ENCODE results near the gene USP17L12. TPM values are rescaled to one million over a fixed set of nuclear protein-coding genes. Genes with fewer than 3 reads are reported as not detected.
"Not testable (repeated sequence)": the region's sequence is repeated elsewhere in the genome, so short reads cannot be mapped to it uniquely, and the experiment has no call there.

USP17L12 gene
- total RNA-seq: not detected
- long read RNA-seq, donor 1: 0 reads
- long read RNA-seq, donor 2: 0 reads

GRCh38 chr4:9219852-9220251 is at the start of gene USP17L12:
Gene USP17L12 (plus strand): TSS chr4:9220152. CDS start chr4:9220152, 0 bp downstream.
- DNase-seq (ENCODE audit: low spot score); intact Hi-C loops (cut with DNase I): not testable (repeated sequence)

- intact Hi-C loops (cut with DNase I); DNase-seq (ENCODE audit: low spot score): not testable (repeated sequence)
Observed at GRCh38 chr4:9210357-9210756, 9.6 kb upstream of the USP17L12 start, which contains the start of gene USP17L10. Gene USP17L10 (plus strand): TSS chr4:9210657. CDS start chr4:9210657, 0 bp downstream.

- peak; percentile 64 for DNase-seq (ENCODE audit: low spot score)
- intact Hi-C loops (cut with DNase I): not testable (repeated sequence)
Observed at GRCh38 chr4:9214701-9215100, 5.3 kb upstream of the USP17L12 start.

- intact Hi-C loops (cut with DNase I); DNase-seq (ENCODE audit: low spot score): not testable (repeated sequence)
Observed at GRCh38 chr4:9215105-9215504, 4.8 kb upstream of the USP17L12 start, which contains the start of gene USP17L11. Gene USP17L11 (plus strand): TSS chr4:9215405. CDS start chr4:9215405, 0 bp downstream.

- DNase-seq (ENCODE audit: low spot score); intact Hi-C loops (cut with DNase I): not testable (repeated sequence)
Observed at GRCh38 chr4:9224596-9224995, 4.6 kb downstream of the USP17L12 start, which contains the start of gene USP17L13. Gene USP17L13 (plus strand): TSS chr4:9224896. CDS start chr4:9224896, 0 bp downstream.

GRCh38 chr4:9230249-9230648 is 10.3 kb downstream of the USP17L12 start:
- DNase-seq (ENCODE audit: low spot score): not testable (repeated sequence)

GRCh38 chr4:9234085-9234484 is 14.1 kb downstream of the USP17L12 start, which contains the start of gene USP17L15:
Gene USP17L15 (plus strand): TSS chr4:9234385. CDS start chr4:9234385, 0 bp downstream.
- intact Hi-C loops (cut with DNase I); DNase-seq (ENCODE audit: low spot score): not testable (repeated sequence)

More at GRCh38 chr4:9230249-9230648, 10.3 kb downstream of the USP17L12 start:
- intact Hi-C loops (cut with DNase I): not testable (repeated sequence)

GRCh38 chr4:9238461-9238860 is 18.5 kb downstream of the USP17L12 start:
- intact Hi-C loops (cut with DNase I); DNase-seq (ENCODE audit: low spot score): not testable (repeated sequence)

- DNase-seq (ENCODE audit: low spot score); intact Hi-C loops (cut with DNase I): not testable (repeated sequence)
Observed at GRCh38 chr4:9243579-9243978, 23.6 kb downstream of the USP17L12 start, which contains the start of gene USP17L17. Gene USP17L17 (plus strand): TSS chr4:9243879. CDS start chr4:9243879, 0 bp downstream.

GRCh38 chr4:9247953-9248680 is 28.2 kb downstream of the USP17L12 start, which contains the start of gene USP17L18:
Gene USP17L18 (plus strand): TSS chr4:9248630. CDS start chr4:9248630, 0 bp downstream.
- DNase-seq (ENCODE audit: low spot score): peak; percentile 77
- intact Hi-C loops (cut with DNase I): not testable (repeated sequence)

- DNase-seq (ENCODE audit: low spot score); intact Hi-C loops (cut with DNase I): not testable (repeated sequence)
Observed at GRCh38 chr4:9253078-9253477, 33.1 kb downstream of the USP17L12 start, which contains the start of gene USP17L19. Gene USP17L19 (plus strand): TSS chr4:9253378. CDS start chr4:9253378, 0 bp downstream.

- DNase-seq (ENCODE audit: low spot score); intact Hi-C loops (cut with DNase I): not testable (repeated sequence)
Observed at GRCh38 chr4:9257824-9258223, 37.9 kb downstream of the USP17L12 start, which contains the start of gene USP17L20. Gene USP17L20 (plus strand): TSS chr4:9258124. CDS start chr4:9258124, 0 bp downstream.

GRCh38 chr4:9262572-9262971 is 42.6 kb downstream of the USP17L12 start, which contains the start of gene USP17L21:
Gene USP17L21 (plus strand): TSS chr4:9262872. CDS start chr4:9262872, 0 bp downstream.
- intact Hi-C loops (cut with DNase I): not testable (repeated sequence)

GRCh38 chr4:9267319-9267718 is 47.4 kb downstream of the USP17L12 start, which contains the start of gene USP17L22:
Gene USP17L22 (plus strand): TSS chr4:9267619. CDS start chr4:9267619, 0 bp downstream.
- intact Hi-C loops (cut with DNase I); DNase-seq (ENCODE audit: low spot score): not testable (repeated sequence)

More at GRCh38 chr4:9262572-9262971, 42.6 kb downstream of the USP17L12 start, which contains the start of gene USP17L21:
- DNase-seq (ENCODE audit: low spot score): not testable (repeated sequence)

Other genes with a start within 250 kb of the USP17L12 start
- gene FAM90A26, start 49.7 kb upstream of the USP17L12 start, total RNA-seq: not detected
- gene USP17L10, start 9.5 kb upstream of the USP17L12 start, total RNA-seq: not detected
- gene USP17L11, start 4.7 kb upstream of the USP17L12 start, total RNA-seq: not detected
- gene USP17L13, start 4.7 kb downstream of the USP17L12 start, total RNA-seq: not detected
- gene USP17L15, start 14.2 kb downstream of the USP17L12 start, total RNA-seq: under 1 TPM in 1 of 2 donors, not detected in 1; 0.14 TPM
- not detected for gene USP17L17, start 23.7 kb downstream of the USP17L12 start, total RNA-seq
- gene USP17L18, start 28.5 kb downstream of the USP17L12 start, total RNA-seq: not detected
- not detected for gene USP17L19, start 33.2 kb downstream of the USP17L12 start, total RNA-seq
- not detected for gene USP17L20, start 38.0 kb downstream of the USP17L12 start, total RNA-seq
- not detected for gene USP17L21, start 42.7 kb downstream of the USP17L12 start, total RNA-seq
- gene USP17L22, start 47.5 kb downstream of the USP17L12 start, total RNA-seq: not detected
- gene USP17L24, start 105.0 kb downstream of the USP17L12 start, total RNA-seq: not detected
- not detected for gene USP17L25, start 109.8 kb downstream of the USP17L12 start, total RNA-seq
- not detected for gene USP17L26, start 114.5 kb downstream of the USP17L12 start, total RNA-seq
- not detected for gene USP17L5, start 119.3 kb downstream of the USP17L12 start, total RNA-seq
- gene USP17L27, start 124.0 kb downstream of the USP17L12 start, total RNA-seq: not detected
- gene USP17L28, start 128.7 kb downstream of the USP17L12 start, total RNA-seq: not detected
- gene USP17L29, start 133.5 kb downstream of the USP17L12 start, total RNA-seq: not detected
- gene USP17L30, start 143.0 kb downstream of the USP17L12 start, total RNA-seq: not detected
- not detected for gene DEFB131A, start 224.3 kb downstream of the USP17L12 start, total RNA-seq

All from posterior vena cava (tissue), 2 donors.